Mesodermal cell (in vitro differentiated cells): Measurements from ENCODE around the gene ZFR.

ENCODE experiments used
- H3K27ac ChIP-seq: 2 replicates; pipeline ENCODE4 v1.7.0; 2013; ENCODE audit warnings: mild to moderate bottlenecking, low read depth, low read length, moderate library complexity; ENCODE audit not compliant: severe bottlenecking
- H3K36me3 ChIP-seq: 2 replicates; pipeline ENCODE4 v1.7.1; 2013; ENCODE audit warnings: mild to moderate bottlenecking, low read length, moderate library complexity; ENCODE audit not compliant: control insufficient read depth, insufficient read depth
- H3K4me1 ChIP-seq: one replicate; pipeline ENCODE4 v1.7.1; 2013; ENCODE audit warnings: mild to moderate bottlenecking, low read length; ENCODE audit not compliant: insufficient read depth, control insufficient read depth, poor library complexity, severe bottlenecking
- H3K4me3 ChIP-seq: 2 replicates; pipeline ENCODE4 v1.7.0; 2013; ENCODE audit warnings: low read length, control low read depth, mild to moderate bottlenecking; ENCODE audit not compliant: insufficient read depth, poor library complexity, severe bottlenecking; ENCODE audit errors: extremely low read depth
- H3K9me3 ChIP-seq: 2 replicates; pipeline ENCODE4 v1.7.1; 2013; ENCODE audit warnings: mild to moderate bottlenecking, low read length, moderate library complexity; ENCODE audit not compliant: control insufficient read depth
- WGBS, 2 experiments: methylation state at CpG; one replicate each; pipeline ENCODE4 v1.1.5; 2013; ENCODE audit warnings: missing lambda C conversion rate in 2 of 2; ENCODE audit not compliant: insufficient coverage in 2 of 2; 5-methylcytosine and 5-hydroxymethylcytosine counted together

ZFR gene

DNA sequence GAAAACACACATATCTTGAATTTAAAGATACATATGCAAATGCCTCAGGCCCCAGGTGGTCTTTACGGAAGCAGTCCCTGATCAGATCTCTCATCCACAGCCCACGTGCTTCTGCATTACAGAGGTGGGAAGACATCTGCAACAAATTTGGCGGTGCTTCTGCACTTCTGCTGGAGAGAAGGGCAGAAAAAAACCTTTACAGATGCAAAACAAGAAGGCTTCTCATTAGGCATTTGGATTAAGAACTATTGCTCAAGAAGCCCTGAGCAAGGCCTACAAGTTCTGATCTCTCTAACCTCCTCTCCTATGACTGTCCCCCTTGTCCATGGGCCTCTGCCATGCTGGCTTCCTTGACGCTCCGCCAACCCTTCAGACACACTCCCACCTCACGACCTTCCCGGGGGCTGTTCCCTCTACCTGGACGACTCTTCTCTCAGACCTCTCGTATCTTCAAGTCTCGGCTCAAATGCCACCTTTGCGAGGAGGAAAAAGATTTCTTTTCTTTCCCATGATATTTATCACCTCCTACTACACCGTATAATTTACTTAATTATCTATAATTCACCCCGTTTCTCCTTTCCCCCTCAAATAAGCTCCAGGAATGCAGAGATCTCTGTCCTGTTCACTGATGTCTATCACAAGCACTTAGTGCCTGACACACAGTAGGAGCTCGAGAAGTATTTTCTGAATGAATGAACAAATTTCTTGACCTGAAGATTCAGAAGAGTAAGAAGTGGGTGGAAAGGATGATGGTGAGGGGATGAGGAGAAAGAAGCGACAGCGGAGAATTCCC lies 132.9 kb downstream of the ZFR start:
- H3K36me3 ChIP-seq, result peaks cover 8% of the 10 kb centered on the region
- WGBS, 2 experiments, result 22 to 24% methylated on average over 14 to 16 of the region's 16 CpGs

DNA sequence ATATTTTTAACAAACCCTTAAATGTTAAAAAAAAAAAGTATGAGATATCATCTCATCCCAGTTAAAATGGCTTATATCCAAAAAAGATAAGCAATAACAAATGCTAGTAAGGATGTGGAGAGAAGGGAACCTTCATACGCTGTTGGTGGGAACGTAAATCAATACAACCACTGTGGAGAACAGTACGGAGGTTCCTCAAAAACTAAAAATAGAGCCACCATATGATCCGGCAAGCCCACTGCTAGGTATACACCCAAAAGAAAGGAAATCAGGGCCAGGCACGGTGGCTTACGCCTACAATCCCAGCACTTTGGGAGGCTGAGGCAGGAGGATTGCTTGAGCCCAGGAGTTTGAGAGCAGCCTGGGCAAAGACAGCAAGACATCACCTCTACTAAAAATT lies 134.8 kb downstream of the ZFR start:
- no peak overlapping the region for H3K27ac ChIP-seq
- no peaks in the 10 kb centered on the region for H3K4me1 ChIP-seq
- H3K4me3 ChIP-seq, result no peak overlapping the region
- no peaks in the 10 kb centered on the region for H3K9me3 ChIP-seq
- peaks cover 11% of the 10 kb centered on the region for H3K36me3 ChIP-seq
- 83 to 100% methylated on average over 3 to 4 of the region's 6 CpGs for WGBS, 2 experiments

More for the DNA sequence above, 132.9 kb downstream of the ZFR start:
- Histone ChIP-seq H3K4me1 (no peaks in the 10 kb centered on the region), H3K9me3 (no peaks in the 10 kb centered on the region), H3K4me3 (peak overlapping the region; percentile 78), H3K27ac (no peak overlapping the region)

DNA sequence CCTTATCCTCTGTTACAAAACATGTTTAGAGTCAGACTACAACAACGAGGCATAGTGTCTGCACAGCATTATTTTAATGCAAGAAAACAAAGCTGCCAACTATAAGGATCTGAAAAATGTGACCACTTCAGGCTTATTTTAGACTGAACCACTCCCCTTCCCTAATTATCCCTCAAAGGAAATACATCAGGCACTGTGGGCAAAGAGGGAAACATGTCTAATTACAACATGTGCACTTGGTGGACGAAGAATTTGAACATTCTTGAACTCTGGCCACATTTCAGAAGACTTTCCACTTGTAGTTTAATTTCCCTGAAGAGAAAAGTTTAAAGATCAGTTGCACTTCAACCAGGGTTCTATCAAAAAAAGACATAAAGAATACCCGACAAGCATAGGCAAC lies 135.6 kb downstream of the ZFR start:
- H3K27ac ChIP-seq, result no peak overlapping the region
- 100% methylated on average over 2 of the region's 3 CpGs; no CpG with 5 or more reads in 1 of the 2 experiments for WGBS, 2 experiments
- H3K4me1 ChIP-seq, result no peaks in the 10 kb centered on the region
- peaks cover 11% of the 10 kb centered on the region for H3K36me3 ChIP-seq
- no peak overlapping the region for H3K4me3 ChIP-seq
- no peaks in the 10 kb centered on the region for H3K9me3 ChIP-seq

DNA sequence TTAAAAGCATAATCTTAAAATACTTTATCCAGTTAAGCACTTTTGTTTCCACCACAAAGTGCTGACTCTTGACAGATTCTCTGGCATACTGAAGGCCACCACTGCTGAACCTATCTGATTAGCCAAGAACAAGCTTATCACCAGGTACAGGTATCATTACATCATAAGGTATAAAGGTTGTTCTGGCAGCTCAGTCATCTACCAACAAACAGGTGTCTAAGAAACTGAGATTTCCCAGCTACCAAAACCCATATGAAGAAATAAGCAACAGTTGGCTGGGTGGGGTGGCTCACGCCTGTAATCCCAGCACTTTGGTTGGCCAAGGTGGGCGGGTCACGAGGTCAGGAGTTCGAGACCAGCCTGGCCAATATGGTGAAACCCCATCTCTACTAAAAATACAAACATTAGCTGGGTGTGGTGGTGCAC lies 136.8 kb downstream of the ZFR start:
- Histone ChIP-seq H3K36me3 (peaks cover 11% of the 10 kb centered on the region), H3K4me1 (no peaks in the 10 kb centered on the region), H3K4me3 (no peak overlapping the region), H3K27ac (no peak overlapping the region), H3K9me3 (no peaks in the 10 kb centered on the region)
- 100% methylated on average over 1 of the region's 4 CpGs; no CpG with 5 or more reads in 1 of the 2 experiments for WGBS, 2 experiments

DNA sequence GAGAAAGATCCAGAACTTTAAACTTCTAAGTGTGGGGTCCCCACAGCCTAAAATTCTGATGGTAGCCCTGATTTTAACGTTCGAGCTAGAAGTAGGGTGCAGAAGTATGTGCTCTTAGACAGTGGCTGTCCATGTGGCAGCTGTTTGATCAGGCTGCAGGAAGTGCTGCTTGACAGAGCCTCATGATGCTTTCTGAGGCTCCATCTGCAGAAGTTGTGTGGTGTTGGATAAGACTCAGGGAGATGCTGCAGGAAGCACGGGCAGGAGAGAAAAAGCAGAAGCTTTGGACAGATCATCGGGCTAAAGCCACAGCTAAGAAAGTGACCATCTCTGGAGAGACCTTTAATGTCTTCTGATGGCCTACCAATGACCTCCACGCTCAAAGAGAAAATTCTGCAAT lies 139.9 kb downstream of the ZFR start:
- H3K27ac ChIP-seq, result no peak overlapping the region
- H3K4me3 ChIP-seq, result no peak overlapping the region
- 90 to 94% methylated on average over 5 of the region's 5 CpGs for WGBS, 2 experiments
- H3K36me3 ChIP-seq, result peaks cover 3% of the 10 kb centered on the region
- H3K9me3 ChIP-seq, result no peaks in the 10 kb centered on the region
- H3K4me1 ChIP-seq, result no peaks in the 10 kb centered on the region
